Gastrocnemius medialis (tissue), 4 donors: Measurements from ENCODE around the gene ENOSF1.

Experiments used
- POLR2A ChIP-seq, 2 donors: fragments of 450-650 bp; IDR thresholded peaks; one replicate each; pipeline ENCODE4 v1.6.1; 2017; ENCODE audit warnings: antibody characterized with exemption in 2 of 2, mild to moderate bottlenecking in 2 of 2, moderate library complexity in 2 of 2
- TF ChIP-seq, protein P1 (sequence below), 5 experiments: fragments of 450-650 bp in 3 of 5; fragments of 200-600 bp in 2 of 5; sonication (generic) in 2 of 5; IDR thresholded peaks in 4 of 5; conservative IDR thresholded peaks in 1 of 5; 1 replicate in 4 of 5; 2 replicates in 1 of 5; pipeline ENCODE4 v1.5.1; 2016 to 2019; ENCODE audit warnings: antibody characterized with exemption in 5 of 5, mild to moderate bottlenecking in 3 of 5, moderate library complexity in 3 of 5

- TF ChIP-seq, protein P1, sequence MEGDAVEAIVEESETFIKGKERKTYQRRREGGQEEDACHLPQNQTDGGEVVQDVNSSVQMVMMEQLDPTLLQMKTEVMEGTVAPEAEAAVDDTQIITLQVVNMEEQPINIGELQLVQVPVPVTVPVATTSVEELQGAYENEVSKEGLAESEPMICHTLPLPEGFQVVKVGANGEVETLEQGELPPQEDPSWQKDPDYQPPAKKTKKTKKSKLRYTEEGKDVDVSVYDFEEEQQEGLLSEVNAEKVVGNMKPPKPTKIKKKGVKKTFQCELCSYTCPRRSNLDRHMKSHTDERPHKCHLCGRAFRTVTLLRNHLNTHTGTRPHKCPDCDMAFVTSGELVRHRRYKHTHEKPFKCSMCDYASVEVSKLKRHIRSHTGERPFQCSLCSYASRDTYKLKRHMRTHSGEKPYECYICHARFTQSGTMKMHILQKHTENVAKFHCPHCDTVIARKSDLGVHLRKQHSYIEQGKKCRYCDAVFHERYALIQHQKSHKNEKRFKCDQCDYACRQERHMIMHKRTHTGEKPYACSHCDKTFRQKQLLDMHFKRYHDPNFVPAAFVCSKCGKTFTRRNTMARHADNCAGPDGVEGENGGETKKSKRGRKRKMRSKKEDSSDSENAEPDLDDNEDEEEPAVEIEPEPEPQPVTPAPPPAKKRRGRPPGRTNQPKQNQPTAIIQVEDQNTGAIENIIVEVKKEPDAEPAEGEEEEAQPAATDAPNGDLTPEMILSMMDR (IDR thresholded peaks at IDR 0.05 in 4 of 5, conservative IDR thresholded peaks at IDR 0.05 in 1 of 5) = no peak
- TF ChIP-seq POLR2A (IDR thresholded peaks at IDR 0.05) = no peak
Measured at GRCh38 chr18:678482-679182, 33.8 kb downstream of the ENOSF1 start.
